Ascending aorta (tissue), 2 donors: ENCODE data around the gene FAM193B. TPM values are rescaled to one million over a fixed set of nuclear protein-coding genes. Genes with fewer than 3 reads are reported as not detected.

Experiments used
- DNase-seq, 2 donors: peaks; one replicate each; pipeline ENCODE4 v3.0.0-alpha.2; 2019; ENCODE audit warnings: low spot score in 2 of 2
- H3K27ac ChIP-seq, 2 donors: fragments of 200-600 bp; sonication (generic); one replicate each; pipeline ENCODE4 v1.5.1; 2016 to 2017; ENCODE audit warnings: mild to moderate bottlenecking in 1 of 2
- H3K27me3 ChIP-seq: fragments of 200-600 bp; sonication (generic); one replicate; pipeline ENCODE4 v1.5.1; 2017
- H3K36me3 ChIP-seq, 2 donors: fragments of 200-600 bp; sonication (generic); one replicate each; pipeline ENCODE4 v1.5.1; 2016
- H3K4me1 ChIP-seq, 2 donors: fragments of 200-600 bp; sonication (generic); one replicate each; pipeline ENCODE4 v1.5.1; 2016 to 2017; ENCODE audit warnings: mild to moderate bottlenecking in 1 of 2
- H3K4me3 ChIP-seq, 2 donors: fragments of 200-600 bp; sonication (generic); one replicate each; pipeline ENCODE4 v1.5.1; 2016 to 2017; ENCODE audit warnings: mild to moderate bottlenecking in 1 of 2
- H3K9me3 ChIP-seq, 2 donors: fragments of 200-600 bp; sonication (generic); one replicate each; pipeline ENCODE4 v1.5.1; 2016
- CTCF ChIP-seq, 3 experiments: fragments of 200-600 bp in 2 of 3; fragments of 450-650 bp in 1 of 3; sonication (generic) in 2 of 3; IDR thresholded peaks; one replicate each; pipeline ENCODE4 v1.5.1; 2016 to 2019; ENCODE audit warnings: antibody characterized with exemption in 3 of 3, mild to moderate bottlenecking in 1 of 3, moderate library complexity in 1 of 3
- intact Hi-C: fragments of 100-400 bp; cut with DNase I; formaldehyde crosslinking; loops from one replicate; pipeline ENCODE4 v1.15.1; 2023
- total RNA-seq: library from RNA; depleted of rRNA; stranded (reverse); fragments of >200 nt; gene quantifications from one replicate; pipeline ENCODE4 v1.1.0, GENCODE V29; 2016

Gene FAM193B
- total RNA-seq, 1 donor from 2014 or later = 116 TPM

- intact Hi-C loops = no loop called here
- TF ChIP-seq CTCF (IDR thresholded peaks at IDR 0.05) = no peak
These were observed 23.7 kb downstream of the FAM193B start for GRCh38 chr5:177530638-177531037.

GRCh38 chr5:177529247-177530203 is 24.8 kb downstream of the FAM193B start:
- H3K27ac ChIP-seq = no peak overlapping the region
- DNase-seq = no peak
- H3K9me3 ChIP-seq = no peaks in the 10 kb centered on the region
- no peaks in the 10 kb centered on the region for H3K4me1 ChIP-seq
- TF ChIP-seq CTCF (IDR thresholded peaks at IDR 0.05) = no peak
- no peaks in the 10 kb centered on the region for H3K27me3 ChIP-seq
- H3K4me3 ChIP-seq = no peak overlapping the region
- H3K36me3 ChIP-seq = peaks cover 77 to 91% of the 10 kb centered on the region in 2 donors
- intact Hi-C loops = no loop called here

More at GRCh38 chr5:177530638-177531037, 23.7 kb downstream of the FAM193B start:
- H3K4me3 ChIP-seq = no peak overlapping the region
- DNase-seq = no peak
- H3K27ac ChIP-seq = no peak overlapping the region
- H3K9me3 ChIP-seq = no peaks in the 10 kb centered on the region
- peaks cover 0 to 6% of the 10 kb centered on the region in 2 donors for H3K4me1 ChIP-seq
- H3K27me3 ChIP-seq = no peaks in the 10 kb centered on the region
- peaks cover 66 to 87% of the 10 kb centered on the region in 2 donors for H3K36me3 ChIP-seq

GRCh38 chr5:177528631-177529030 is 25.7 kb downstream of the FAM193B start:
- H3K9me3 ChIP-seq = no peaks in the 10 kb centered on the region
- no peaks in the 10 kb centered on the region for H3K27me3 ChIP-seq
- TF ChIP-seq CTCF (IDR thresholded peaks at IDR 0.05) = no peak
- no peak for DNase-seq
- no peak overlapping the region for H3K4me3 ChIP-seq
- peaks cover 86 to 93% of the 10 kb centered on the region in 2 donors for H3K36me3 ChIP-seq
- no peak overlapping the region for H3K27ac ChIP-seq
- no peaks in the 10 kb centered on the region for H3K4me1 ChIP-seq
- intact Hi-C loops = no loop called here

GRCh38 chr5:177527595-177527994 is 26.8 kb downstream of the FAM193B start:
- H3K36me3 ChIP-seq = peaks cover 89 to 93% of the 10 kb centered on the region in 2 donors
- H3K9me3 ChIP-seq = no peaks in the 10 kb centered on the region
- H3K27me3 ChIP-seq = no peaks in the 10 kb centered on the region
- no peaks in the 10 kb centered on the region for H3K4me1 ChIP-seq
- intact Hi-C loops = no loop called here
- DNase-seq = no peak
- H3K4me3 ChIP-seq = no peak overlapping the region
- TF ChIP-seq CTCF (IDR thresholded peaks at IDR 0.05) = no peak
- no peak overlapping the region for H3K27ac ChIP-seq

- Histone ChIP-seq H3K27me3 (no peaks in the 10 kb centered on the region), H3K4me1 (no peaks in the 10 kb centered on the region), H3K36me3 (peaks cover 84 to 90% of the 10 kb centered on the region in 2 donors), H3K9me3 (no peaks in the 10 kb centered on the region), H3K27ac (no peak overlapping the region), H3K4me3 (no peak overlapping the region)
- intact Hi-C loops = no loop called here
- no peak for TF ChIP-seq CTCF (IDR thresholded peaks at IDR 0.05)
- no peak for DNase-seq
These were observed 27.6 kb downstream of the FAM193B start for GRCh38 chr5:177526791-177527190.
